Activated CD8-positive, alpha-beta memory T cell treated with anti-CD3 and anti-CD28 coated beads for 4 hours (primary cell): Measurements from ENCODE around the gene BHMT2.

Experiments
- DNase-seq, 2 donors: peaks; one replicate each; pipeline ENCODE4 v3.0.0-alpha.2; 2020; ENCODE audit warnings: low read depth in 2 of 2

BHMT2 gene, protein sequence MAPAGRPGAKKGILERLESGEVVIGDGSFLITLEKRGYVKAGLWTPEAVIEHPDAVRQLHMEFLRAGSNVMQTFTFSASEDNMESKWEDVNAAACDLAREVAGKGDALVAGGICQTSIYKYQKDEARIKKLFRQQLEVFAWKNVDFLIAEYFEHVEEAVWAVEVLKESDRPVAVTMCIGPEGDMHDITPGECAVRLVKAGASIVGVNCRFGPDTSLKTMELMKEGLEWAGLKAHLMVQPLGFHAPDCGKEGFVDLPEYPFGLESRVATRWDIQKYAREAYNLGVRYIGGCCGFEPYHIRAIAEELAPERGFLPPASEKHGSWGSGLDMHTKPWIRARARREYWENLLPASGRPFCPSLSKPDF

DNA sequence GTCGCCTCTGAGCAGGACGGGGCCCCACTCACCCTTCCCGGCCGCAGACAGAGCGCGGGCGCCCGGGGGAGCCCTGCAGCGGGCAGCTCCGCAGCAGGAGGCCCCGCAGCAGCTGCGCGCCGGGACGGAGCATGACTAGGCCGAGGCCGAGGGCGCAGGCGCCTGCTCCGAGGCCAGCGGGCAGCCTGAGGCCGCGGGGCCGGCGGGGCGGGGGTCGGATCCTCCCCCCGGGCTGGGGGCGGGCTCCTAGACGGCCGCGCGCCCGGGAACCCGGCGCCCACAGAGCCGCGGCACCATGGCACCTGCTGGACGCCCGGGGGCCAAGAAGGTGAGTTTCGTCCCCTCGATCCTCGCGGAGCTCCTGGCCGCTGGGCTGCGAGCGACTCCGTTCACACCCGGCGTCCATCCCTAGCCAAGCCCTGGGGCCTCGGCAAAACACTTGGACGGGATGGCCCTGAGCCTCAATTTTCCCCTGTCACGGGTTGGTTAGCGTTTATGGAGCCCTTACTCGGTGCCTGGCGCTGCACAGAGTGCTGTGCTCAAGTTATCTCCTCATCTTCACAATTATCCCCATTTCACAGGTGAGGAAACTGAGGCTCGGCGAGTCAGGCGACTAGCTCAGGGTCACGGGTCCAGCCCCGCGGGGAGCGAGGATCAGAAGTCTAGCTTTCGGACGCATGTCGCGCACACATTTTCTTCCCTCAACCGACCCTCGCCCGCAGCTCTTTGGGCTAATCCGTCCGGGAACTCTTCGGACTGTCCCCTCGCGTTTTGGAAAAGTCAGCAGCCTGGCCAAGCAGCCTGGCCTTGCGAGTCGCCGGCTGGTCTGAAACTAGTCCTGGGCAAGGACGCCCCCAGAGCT lies at the start of gene BHMT2, which contains the start of gene DMGDH:
Gene BHMT2 (plus strand): TSS at position 280 of the 862 bp plus-strand sequence. CDS start 16 bp downstream, at position 296.
Gene DMGDH (minus strand): TSS at position 187 of the 862 bp plus-strand sequence. CDS start 54 bp downstream, at position 133.
- DNase-seq = no peak

DNA sequence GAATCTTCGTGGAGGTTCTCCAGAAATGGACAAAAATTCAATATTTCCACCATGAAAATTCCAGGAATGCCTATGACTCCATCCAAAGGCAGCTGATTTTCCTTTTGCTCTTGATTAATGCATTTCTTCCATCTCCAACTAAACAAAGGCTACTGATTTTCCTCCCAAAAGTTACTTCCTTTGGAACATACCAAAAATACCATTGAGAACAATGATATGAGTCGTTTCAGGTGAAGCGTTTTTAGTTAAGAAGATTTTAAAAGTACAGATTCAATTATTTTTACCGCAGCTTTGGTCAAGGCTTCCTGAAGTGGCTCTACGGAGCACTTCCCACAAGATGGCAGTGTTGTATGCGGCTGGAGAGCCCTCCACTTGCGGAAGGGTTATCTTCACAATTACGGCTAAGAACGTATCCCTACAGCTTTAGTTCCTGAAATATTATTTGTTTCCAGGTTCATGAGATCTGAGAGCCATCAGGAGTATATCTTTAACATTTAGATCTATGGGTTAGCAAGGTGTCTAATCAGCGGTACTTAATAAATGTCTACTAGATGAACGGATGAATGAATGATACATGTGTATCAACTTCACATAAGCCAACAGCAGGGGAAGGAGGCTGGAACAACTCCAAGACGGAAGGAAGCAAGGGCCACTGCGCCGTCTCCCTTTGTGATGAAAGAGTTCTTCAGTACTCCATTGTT lies 48.6 kb upstream of the BHMT2 start:
- DNase-seq = no peak

DNA sequence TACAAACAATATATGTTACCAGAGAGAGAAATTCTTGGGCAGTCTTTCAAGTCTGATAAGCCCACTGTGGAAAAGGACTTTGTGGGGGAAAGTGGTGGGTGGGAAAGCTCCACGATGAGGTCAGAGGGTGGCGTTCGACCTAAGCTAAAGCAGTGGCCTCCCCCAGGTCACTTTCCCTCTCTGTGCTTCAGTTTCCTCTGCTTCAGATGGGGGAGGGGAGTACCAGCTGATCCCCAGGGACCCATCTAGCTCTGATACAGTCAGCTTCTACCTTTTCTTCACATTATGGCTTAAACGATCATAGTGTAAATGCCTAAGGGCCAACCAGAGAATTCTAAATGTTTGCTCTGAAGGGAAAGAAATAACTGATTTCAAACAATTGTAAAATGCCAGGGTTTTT lies 47.8 kb upstream of the BHMT2 start:
- DNase-seq = no peak

DNA sequence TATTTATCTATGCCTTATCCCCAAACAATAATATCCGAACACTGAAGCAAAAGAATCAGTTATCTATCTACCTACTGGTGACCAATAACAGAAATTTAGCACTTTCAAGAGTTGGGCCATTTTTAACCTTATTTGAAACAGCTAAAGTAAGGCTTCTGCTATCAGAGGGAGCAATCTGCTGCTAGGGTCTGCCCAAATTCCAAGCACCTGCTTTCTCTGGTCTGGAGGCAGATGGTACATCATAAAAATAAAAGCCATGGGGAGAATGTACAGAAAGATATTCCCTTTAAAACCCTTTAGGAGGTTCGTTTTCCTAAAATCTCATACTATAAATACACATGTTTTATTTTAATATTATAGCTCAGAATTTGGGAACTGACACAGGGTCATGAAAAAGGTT lies 46.8 kb upstream of the BHMT2 start:
- no peak for DNase-seq

DNA sequence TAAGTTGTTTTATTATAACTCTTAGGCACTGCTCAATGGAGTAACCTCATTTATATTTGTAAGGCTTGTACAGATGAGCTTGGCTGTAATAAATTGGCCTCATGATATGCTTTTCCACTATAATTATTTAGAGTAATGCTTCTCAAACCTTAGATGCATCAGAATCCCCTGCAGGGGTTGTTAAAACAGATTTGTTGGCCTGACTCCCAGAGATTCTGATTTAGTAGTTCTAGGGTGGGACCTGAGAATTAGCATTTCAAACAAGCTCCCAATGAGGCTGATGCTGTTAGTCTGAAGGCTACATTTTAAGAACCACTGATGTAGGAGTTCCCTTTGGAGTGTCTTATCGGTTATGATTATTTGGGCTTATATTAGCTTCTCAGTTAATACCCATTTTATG lies 46.2 kb upstream of the BHMT2 start:
- DNase-seq = no peak

DNA sequence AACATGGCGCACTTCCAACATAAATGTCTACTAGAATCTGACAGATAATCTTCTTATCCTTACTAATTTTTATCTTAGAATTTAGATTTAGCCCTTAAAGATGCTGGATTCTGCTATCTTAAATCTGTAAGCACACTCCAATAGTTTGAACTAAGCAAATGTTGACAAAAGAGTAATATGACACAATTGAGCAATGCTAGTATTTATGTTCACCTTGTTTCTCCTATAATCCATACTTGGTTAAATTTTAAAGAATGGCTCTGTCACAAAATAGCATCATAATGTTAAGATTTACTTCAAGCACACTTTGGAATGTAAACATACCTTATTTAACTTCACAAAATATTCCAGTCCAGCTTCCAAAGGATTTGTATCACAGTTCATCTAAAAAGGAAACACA lies 45.6 kb upstream of the BHMT2 start:
- DNase-seq = no peak

DNA sequence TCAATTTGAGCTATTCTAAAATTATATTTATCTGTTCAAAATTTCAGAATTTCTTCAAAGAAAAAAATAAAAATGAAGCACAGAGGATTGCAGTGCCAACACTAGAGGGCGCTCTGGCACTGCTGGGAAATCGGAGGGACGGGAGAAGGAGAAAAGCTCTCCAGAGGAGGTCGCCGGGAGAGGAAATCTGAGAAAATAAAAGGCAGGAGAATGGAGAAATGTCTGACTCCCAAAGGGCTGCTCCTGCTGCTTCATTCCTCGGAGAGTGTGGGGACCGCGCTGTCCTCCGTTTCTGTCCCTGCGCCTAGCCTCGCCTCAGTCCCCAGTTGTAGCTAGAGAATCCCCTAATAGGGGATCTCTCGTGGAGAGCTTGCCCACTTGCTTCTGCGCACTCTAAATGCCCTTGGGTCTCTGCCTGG lies 44.5 kb upstream of the BHMT2 start:
- peak in 1 of 2 donors; percentile 16 for DNase-seq

DNA sequence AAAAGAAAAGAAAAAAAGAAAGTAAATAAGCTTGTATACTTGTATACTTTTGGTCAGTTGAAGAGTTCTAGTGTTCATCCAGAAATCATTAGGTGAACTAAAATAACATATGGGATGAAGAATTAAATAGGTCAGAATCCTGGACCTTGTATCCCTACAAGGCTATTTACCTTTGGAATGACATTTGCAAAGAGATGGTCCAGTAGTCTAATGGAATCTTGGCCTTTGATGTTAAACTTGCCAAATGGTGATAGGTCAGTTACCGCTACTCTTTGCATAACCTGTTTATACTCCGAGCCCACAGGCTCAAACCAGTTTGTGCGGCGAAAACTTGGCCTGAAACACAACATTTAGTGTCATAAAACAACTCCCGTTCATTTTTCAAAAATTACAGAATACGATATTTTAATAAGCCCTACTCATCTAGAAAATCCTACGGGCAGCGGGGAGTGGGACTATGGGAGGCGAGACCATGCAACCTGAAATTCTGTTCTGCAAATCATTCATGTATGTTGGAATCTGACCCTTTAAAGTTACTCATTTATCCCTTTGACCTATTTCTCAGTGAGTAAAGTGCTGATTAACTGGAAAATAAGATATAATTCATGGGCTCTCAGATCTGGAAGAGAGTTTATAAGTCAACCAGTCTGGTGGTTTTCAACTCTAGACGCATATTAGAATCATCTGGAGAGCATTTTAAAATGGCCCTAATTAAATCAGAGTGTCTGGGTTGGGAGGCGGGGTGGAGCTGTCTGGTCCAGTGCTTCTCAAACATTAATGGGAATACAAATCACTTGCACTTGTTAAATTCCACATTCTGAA lies 38.7 kb upstream of the BHMT2 start:
- DNase-seq = no peak

DNA sequence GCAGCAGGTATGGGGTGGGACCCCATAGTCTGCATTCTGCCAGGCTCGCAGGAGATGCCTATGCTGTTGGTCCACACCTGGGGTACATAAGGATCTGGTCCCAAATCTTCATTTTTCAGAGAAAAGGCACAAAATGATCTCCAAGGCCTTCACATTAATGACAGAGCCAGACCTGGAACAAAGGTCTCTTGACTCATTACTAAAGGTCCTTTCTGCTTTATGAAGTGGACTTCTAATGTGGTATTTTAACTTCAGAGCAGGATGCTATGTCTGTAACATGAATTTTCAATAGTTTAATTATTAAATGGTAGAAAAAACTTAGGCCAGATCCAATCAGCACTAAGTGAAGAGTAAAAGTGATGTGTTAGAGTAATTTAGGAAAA lies 38.1 kb upstream of the BHMT2 start:
- DNase-seq = no peak

DNA sequence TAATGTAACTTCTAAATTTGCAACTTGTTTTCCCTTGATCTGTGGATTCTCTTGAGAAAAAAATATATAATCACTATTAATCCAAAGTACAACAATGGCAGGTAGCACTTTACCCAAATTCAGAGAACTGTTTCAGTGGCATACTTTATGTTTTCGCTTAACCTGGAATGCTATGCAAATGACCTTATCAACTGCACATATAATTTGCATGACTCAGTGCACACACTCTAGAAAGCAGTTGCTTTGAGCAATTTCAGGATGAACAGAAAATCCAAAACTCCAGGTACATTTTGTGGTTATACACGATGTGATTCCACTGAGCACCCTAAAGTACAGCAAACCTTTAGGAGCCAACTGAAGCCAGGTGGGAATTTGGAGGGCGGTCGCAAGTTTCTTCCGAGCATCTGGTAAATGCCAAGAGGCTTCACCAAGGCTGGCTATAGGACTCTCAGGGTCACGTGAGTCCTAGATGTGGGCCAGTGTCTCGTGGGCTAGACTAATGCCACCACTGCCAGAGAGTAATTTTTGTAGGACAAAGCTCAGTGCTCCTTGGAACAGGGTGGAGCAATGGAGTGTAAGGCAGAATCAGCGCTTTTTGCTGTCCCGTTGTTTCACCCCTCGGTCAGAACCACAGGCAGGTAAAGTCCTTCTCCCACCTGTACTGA lies 37.4 kb upstream of the BHMT2 start:
- DNase-seq = no peak

DNA sequence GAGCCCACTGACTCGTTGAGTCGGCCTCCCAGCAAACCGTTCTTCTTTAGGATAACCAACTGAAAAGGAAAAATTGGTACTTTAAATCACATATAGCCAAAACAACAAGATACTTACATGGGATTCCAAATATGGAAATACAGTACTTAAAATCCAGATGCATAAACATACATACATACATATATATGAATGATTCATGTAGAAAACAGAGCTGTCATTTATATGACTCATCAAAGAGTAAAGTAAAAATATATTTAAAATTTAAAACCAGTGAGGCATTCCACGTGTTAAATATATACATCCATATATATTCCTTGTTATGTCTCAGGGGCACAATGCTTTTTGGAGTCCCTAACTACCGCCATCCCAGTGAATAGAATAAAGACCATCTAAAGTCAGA lies 36.8 kb upstream of the BHMT2 start:
- DNase-seq = no peak

DNA sequence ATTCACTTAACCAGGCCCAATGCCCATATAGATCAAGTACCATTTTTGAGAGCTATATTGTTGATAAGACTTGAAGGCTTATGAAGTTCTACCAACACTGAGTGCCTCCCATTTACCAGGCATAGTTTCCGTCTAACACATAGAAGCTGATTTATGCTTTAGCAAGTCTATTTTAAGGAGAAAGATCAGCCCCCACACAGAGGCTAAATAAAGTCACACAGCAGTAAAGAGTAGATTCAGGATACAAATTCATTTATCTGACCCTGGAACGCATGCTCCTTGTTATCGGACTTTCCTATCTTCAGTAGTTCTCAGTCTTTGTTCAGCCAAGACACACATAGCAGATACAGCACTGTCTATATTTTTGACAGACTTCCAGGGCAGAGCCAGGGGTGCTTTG lies 34.3 kb upstream of the BHMT2 start:
- DNase-seq = no peak

DNA sequence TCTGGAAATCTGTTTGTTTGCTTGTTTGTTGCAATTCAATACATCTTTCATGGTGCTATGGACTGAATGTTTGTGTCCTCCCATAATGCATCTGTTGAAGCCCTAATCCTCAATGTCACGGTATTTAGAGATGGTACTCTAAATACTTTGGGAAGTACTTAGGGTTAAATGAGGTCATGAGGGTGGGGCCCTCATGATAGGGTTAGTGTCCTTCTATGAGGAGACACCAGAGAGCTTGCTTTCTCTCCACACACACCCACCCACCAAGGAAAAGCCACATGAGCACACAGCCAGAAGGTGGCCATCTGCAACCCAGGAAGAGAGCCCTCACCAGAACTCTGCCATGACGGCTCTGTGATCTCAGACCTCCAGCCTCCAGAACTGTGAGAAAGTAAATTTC lies 32.8 kb upstream of the BHMT2 start:
- no peak for DNase-seq

DNA sequence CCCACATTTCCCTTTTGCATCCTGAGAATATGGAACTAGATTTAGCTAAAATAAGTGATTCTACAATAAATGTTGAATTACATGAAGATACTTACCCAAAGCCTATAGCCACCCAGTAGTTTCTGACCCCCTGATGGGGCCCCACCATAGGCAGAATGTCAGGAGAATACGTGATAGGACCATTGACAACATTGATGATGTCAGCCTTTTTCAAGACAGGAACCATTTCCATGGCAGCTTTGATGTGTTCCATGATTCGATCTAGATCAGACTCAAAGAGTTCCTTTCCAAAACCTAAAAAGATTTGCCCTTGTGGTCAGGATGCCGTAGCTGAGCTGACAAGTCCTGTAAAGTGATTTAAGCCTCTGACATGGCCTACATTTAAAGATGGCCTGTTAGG lies 27.4 kb upstream of the BHMT2 start:
- DNase-seq = no peak

DNA sequence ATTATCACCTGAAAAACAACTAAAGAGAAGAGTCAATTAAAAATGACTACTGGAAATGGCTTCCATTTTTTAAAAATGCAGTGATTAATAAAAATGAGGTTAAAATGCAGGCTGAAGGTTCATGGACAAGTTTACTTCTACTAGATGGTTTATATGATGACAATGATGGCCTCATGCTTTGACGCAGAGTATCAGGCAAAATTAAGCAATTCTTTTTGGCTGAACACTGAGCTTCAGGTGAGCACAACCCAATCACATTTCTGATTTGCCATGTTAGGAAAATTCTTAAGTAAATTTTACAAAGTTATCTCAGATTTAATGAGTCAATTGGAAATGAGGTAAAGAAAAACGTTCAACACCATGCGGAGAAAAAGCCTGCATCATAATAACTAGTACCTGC lies 22.4 kb upstream of the BHMT2 start:
- DNase-seq = no peak

DNA sequence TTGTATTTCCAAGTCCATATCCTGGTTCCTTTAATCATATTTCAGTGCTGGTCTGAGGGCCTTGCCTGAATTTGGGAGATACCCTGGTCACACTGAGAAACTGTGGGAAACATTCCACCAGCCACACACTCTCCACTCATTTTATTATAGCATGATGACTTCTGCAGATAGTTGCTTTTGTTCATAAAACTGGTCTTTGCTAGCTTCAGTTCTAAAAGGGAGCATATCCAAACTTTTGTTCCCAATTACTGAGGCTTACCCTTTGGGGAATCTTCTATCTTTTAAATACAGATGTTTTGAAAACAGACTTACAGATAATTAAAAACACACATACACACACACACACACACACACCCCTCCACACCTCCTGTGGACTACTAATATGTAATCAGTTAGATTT lies 21.1 kb upstream of the BHMT2 start:
- no peak for DNase-seq

DNA sequence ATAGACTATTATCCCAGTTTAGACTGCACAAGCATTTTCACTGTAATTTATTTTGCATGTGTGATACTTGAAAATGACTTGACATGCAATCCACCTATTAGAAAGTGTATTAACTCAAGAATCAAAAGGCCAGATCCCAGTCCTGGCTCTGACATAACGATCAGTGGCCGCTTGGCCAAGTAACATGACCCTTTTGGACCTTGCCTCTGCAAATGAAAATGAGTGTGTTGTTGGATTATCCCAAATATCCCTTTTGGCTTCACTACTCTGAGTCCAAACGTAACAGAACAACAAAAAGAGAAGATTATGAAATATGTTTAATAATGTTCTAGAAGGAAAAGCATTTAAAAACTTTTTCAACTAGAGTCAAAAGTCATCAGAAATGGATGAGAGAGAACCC lies 19.1 kb upstream of the BHMT2 start:
- no peak for DNase-seq

DNA sequence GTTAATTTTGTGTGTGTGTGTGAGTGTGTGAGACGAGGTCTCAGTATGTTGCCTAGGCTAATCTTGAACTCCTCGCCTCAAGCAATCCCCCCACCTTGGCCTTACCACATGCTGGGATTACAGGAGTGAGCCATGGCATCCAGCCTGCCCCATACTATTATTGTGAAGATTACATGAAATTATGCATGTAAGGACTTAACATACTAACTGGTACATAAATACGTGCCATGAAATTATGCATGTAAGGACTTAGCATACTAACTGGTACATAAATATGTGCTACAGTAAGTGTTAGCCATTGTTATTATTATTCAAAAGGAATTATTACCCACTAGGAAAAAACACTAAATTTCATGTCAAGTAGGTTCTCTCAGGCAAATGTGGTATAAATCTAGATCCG lies 16.2 kb upstream of the BHMT2 start:
- DNase-seq = no peak

DNA sequence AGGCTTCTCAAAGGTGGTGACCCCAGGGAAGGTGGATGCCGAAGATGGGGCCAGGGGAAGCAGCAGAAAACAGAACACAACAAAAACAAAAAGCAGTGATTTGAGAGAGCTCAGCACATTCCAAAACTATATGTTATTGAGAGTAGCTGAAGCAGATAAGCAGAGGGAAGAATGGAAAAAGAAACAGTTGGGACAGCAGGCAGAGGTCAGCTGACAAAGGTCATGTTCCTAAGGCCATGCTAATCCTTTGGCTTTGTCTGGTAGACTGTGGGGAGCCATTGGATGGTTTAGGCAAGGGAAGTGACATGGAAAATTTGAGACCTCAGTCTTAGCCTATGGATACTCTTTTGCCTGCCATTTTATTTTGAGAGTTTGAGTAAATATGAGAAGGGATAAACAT lies 14.6 kb upstream of the BHMT2 start:
- no peak for DNase-seq

DNA sequence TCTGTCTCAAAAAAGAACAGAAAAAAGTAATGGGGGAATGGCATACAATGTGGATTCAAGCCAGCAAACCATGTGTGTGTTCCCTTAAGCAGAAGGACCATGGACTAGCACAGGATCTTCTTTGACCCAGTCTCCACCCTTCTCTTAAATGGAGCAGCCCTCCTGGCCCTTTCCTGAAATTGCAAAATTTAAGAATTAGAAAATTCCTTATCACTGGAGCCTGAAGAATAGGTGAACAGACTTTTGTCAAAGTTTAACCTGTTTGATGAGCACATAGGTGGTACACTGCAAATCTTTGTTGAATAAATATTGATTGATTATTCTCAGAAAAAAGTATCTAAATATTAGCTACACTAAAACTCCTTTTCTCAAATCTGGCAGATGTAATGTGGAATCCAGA lies 12.7 kb upstream of the BHMT2 start:
- no peak for DNase-seq

DNA sequence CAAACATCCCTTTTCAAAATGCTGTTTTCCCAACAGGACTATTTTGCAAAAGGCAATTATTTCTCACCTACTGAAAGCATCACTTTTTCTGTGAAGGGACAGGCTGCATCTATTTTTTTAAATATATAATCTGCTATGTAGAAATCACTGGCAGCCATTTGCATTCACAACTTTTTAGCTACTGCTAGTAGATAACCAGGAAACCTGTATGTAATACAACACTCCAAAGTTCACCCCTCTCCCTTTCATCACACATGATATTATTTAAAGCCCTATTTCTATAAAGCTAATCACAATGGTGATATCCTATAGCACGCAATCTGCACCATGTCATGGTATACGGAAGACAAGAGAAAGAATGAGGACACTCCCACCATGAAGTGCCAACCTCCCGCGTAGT lies 9.9 kb upstream of the BHMT2 start:
- DNase-seq = no peak
